ENCODE measurements around the gene HDAC4.

The HDAC4 gene

DNA sequence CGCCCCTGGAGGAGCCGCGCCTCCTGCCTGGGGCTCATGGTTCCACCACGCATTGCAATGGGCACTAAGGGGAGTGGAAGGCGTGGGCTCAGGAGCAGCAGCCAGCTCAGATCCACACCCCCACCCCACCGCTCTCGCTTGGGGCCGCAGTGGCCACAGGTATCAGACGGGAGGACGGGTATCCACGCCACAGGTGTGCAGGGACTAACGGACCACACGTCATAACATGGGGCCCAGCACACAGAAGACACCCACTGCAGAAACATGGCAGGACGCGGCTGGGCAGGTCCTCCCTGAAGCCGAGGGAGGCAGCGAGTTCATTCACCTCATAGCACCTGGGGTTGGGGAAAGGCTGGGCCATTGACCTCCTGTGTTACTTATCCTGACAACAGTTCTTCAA is 13.0 kb downstream of the HDAC4 start:
- H3K27me3 ChIP-seq (ENCODE audit: insufficient read depth, low read length): no peaks in the 10 kb centered on the region; the same call in 1 of the 2 replicates
- no peaks in the 10 kb centered on the region for H3F3A ChIP-seq (ENCODE audit: insufficient read depth, low read length)
- H3K4me2 ChIP-seq (ENCODE audit: low read length): no peak overlapping the region
- H3K4me3 ChIP-seq (ENCODE audit: low read depth, low read length, poor library complexity, severe bottlenecking): no peak overlapping the region
- no peaks in the 10 kb centered on the region for H3K9me3 ChIP-seq (ENCODE audit: low read length)
- TF ChIP-seq EZH2 (IDR thresholded peaks at IDR 0.05; ENCODE audit: borderline replicate concordance, low read length) (no peak), CTCF (IDR thresholded peaks at IDR 0.05; ENCODE audit: low read length) (no peak)
- no peaks in the 10 kb centered on the region for H3K79me2 ChIP-seq (ENCODE audit: insufficient read depth, low read length)
- H3K9ac ChIP-seq (ENCODE audit: low read length): no peak overlapping the region
- H4K20me1 ChIP-seq (ENCODE audit: insufficient read depth, low read length): no peaks in the 10 kb centered on the region
- H3K9me2 ChIP-seq (ENCODE audit: low read depth, low read length): no peaks in the 10 kb centered on the region
- H3K27ac ChIP-seq (ENCODE audit: low read depth, low read length, poor library complexity, severe bottlenecking): no peak overlapping the region
- H3K4me1 ChIP-seq (ENCODE audit: insufficient read depth, low read length, severe bottlenecking): no peaks in the 10 kb centered on the region
- H3K36me3 ChIP-seq (ENCODE audit: insufficient read depth, low read length): no peaks in the 10 kb centered on the region
- H2AFZ ChIP-seq (ENCODE audit: low read length): no peak overlapping the region

DNA sequence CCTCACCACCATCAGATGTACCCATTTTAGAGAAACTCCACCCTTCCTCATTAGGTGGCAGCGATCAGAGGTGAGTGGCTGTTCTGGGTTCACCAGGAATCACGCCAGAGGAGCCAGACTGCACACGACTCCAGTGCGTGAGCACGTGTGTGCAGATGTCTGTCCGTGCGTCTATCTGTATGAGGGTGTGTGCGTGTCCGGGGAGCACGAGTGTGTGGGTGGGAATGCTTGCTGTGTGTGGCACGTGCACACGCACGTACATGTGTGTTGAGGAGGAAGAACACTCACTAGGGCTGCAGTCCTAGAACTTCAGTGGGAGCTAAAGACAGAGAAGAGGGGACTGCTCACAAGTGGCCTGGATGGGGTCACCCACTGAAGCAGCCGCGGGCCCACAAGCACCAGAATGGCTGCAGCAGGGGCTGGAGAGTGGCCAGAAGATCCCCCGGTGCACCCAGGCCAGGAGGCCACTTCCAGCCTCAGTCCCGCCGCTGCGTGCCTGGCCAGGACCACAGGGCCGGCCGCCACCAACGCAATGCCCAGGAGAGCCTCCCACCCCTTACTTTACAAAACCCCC is 13.9 kb downstream of the HDAC4 start:
- H3K79me2 ChIP-seq (ENCODE audit: insufficient read depth, low read length): no peaks in the 10 kb centered on the region
- H3K27ac ChIP-seq (ENCODE audit: low read depth, low read length, poor library complexity, severe bottlenecking): no peak overlapping the region
- H3K9me3 ChIP-seq (ENCODE audit: low read length): no peaks in the 10 kb centered on the region
- H3K27me3 ChIP-seq (ENCODE audit: insufficient read depth, low read length): no peaks in the 10 kb centered on the region; the same call in 1 of the 2 replicates
- H3K9me2 ChIP-seq (ENCODE audit: low read depth, low read length): no peaks in the 10 kb centered on the region
- H2AFZ ChIP-seq (ENCODE audit: low read length): no peak overlapping the region
- H3F3A ChIP-seq (ENCODE audit: insufficient read depth, low read length): no peaks in the 10 kb centered on the region
- H4K20me1 ChIP-seq (ENCODE audit: insufficient read depth, low read length): no peaks in the 10 kb centered on the region
- H3K4me1 ChIP-seq (ENCODE audit: insufficient read depth, low read length, severe bottlenecking): no peaks in the 10 kb centered on the region
- H3K4me3 ChIP-seq (ENCODE audit: low read depth, low read length, poor library complexity, severe bottlenecking): no peak overlapping the region
- no peak overlapping the region for H3K9ac ChIP-seq (ENCODE audit: low read length)
- no peak for TF ChIP-seq EZH2 (IDR thresholded peaks at IDR 0.05; ENCODE audit: borderline replicate concordance, low read length)
- no peak overlapping the region for H3K4me2 ChIP-seq (ENCODE audit: low read length)
- H3K36me3 ChIP-seq (ENCODE audit: insufficient read depth, low read length): no peaks in the 10 kb centered on the region

DNA sequence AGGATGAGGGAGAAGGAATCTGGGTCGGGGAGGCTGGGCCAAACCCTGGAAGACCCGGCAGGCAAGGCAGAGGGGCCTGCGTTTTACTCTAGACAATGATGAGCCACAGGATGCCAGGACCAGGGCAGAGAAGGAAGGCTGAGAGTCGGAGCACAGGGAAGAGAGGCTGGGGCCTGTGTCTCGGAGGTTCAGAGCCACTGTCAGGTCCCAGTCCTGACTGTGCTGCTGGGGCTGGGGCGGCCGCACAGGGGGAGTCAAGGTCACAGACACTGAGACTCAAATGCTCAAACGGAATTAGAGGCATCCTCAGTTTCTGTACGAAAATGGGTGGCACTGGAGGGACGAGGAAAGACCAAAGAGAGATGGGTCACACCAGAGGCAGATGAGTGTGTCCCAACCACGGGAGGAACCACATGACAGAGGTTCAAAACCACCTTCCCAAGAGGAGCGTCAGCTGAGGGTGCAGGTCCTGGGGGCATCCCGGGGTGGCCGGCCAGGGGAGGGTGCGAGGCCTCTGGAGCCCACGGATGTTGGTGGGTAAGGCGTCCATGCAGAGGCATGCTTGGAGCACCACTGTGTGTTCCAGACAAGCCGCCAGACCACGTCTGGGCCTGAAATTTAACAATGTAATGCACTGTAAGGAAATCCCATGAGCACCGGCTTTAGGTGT is 14.7 kb downstream of the HDAC4 start:
- Histone ChIP-seq H3K4me1 (ENCODE audit: insufficient read depth, low read length, severe bottlenecking) (no peaks in the 10 kb centered on the region), H3K9me2 (ENCODE audit: low read depth, low read length) (no peaks in the 10 kb centered on the region), H3K9me3 (ENCODE audit: low read length) (no peaks in the 10 kb centered on the region), H3K27me3 (ENCODE audit: insufficient read depth, low read length) (no peaks in the 10 kb centered on the region; the same call in 1 of the 2 replicates), H2AFZ (ENCODE audit: low read length) (no peak overlapping the region), H3K27ac (ENCODE audit: low read depth, low read length, poor library complexity, severe bottlenecking) (no peak overlapping the region), H4K20me1 (ENCODE audit: insufficient read depth, low read length) (no peaks in the 10 kb centered on the region), H3K36me3 (ENCODE audit: insufficient read depth, low read length) (no peaks in the 10 kb centered on the region), H3K79me2 (ENCODE audit: insufficient read depth, low read length) (no peaks in the 10 kb centered on the region), H3F3A (ENCODE audit: insufficient read depth, low read length) (no peaks in the 10 kb centered on the region), H3K4me2 (ENCODE audit: low read length) (no peak overlapping the region), H3K9ac (ENCODE audit: low read length) (no peak overlapping the region), H3K4me3 (ENCODE audit: low read depth, low read length, poor library complexity, severe bottlenecking) (no peak overlapping the region)
- no peak for TF ChIP-seq CTCF (IDR thresholded peaks at IDR 0.05; ENCODE audit: low read length)
